HFFc6 (cell line): ENCODE data around the gene SULT2B1. TPM values are rescaled to one million over a fixed set of nuclear protein-coding genes. Genes with fewer than 3 reads are reported as not detected.

ENCODE experiments used
- DNase-seq: peaks from one replicate; pipeline ENCODE4 v3.0.0-alpha.2; 2018
- H3K27ac Mint-ChIP-seq: 2 replicates; pipeline ENCODE4 v1.8.0; 2020; ENCODE audit warnings: mild to moderate bottlenecking, mixed read lengths
- H3K27me3 Mint-ChIP-seq: 2 replicates; pipeline ENCODE4 v1.8.0; 2021; ENCODE audit warnings: mild to moderate bottlenecking, moderate library complexity, mixed read lengths; ENCODE audit not compliant: insufficient read depth
- H3K36me3 Mint-ChIP-seq: 2 replicates; pipeline ENCODE4 v1.8.0; 2021; ENCODE audit warnings: low read depth, mixed read lengths
- H3K4me1 Mint-ChIP-seq: 2 replicates; pipeline ENCODE4 v1.8.0; 2020; ENCODE audit warnings: low read depth, mixed read lengths
- H3K4me3 Mint-ChIP-seq: 2 replicates; pipeline ENCODE4 v1.8.0; 2020; ENCODE audit warnings: mild to moderate bottlenecking, moderate library complexity, mixed read lengths
- H3K9me3 Mint-ChIP-seq: 2 replicates; pipeline ENCODE4 v1.8.0; 2020; ENCODE audit warnings: mild to moderate bottlenecking, mixed read lengths
- CTCF ChIP-seq: fragments of 200-600 bp; sonication (generic); IDR thresholded peaks from 2 replicates; pipeline ENCODE4 v1.5.0; 2021; ENCODE audit warnings: antibody characterized with exemption, mild to moderate bottlenecking
- total RNA-seq, 6 experiments: library from RNA; stranded (reverse); fragmentation: NEBNext Ultra II Directional; extraction: Animal tissue kit (Norgen Biotek cat#: 25700); gene quantifications; 2 replicates in 1 of 6; 3 replicates in 5 of 6; pipeline ENCODE4 v1.2.3, GENCODE V29; 2021

SULT2B1 gene
- total RNA-seq, 6 experiments from 2014 or later: 0.33 TPM; not detected in 5

GRCh38 chr19:48645620-48646000, 93.6 kb downstream of the SULT2B1 start:
- peaks cover 22% of the 10 kb centered on the region for H3K27me3 Mint-ChIP-seq
- H3K4me3 Mint-ChIP-seq: peak overlapping the region; percentile 69
- H3K9me3 Mint-ChIP-seq: no peaks in the 10 kb centered on the region
- no peak for DNase-seq
- H3K27ac Mint-ChIP-seq: no peak overlapping the region; the same call in 1 of the 2 replicates
- TF ChIP-seq CTCF: no peak
- H3K4me1 Mint-ChIP-seq: peaks cover 21% of the 10 kb centered on the region
- no peaks in the 10 kb centered on the region for H3K36me3 Mint-ChIP-seq

- Mint-ChIP-seq H3K4me3 (peak within 1 kb of the TSS; percentile 69), H3K9me3 (no peaks in the 10 kb centered on the region), H3K27me3 (peaks cover 22% of the 10 kb centered on the region), H3K4me1 (peaks cover 21% of the 10 kb centered on the region), H3K36me3 (no peaks in the 10 kb centered on the region), H3K27ac (no peak within 1 kb of the TSS; the same call in 1 of the 2 replicates)
- DNase-seq: peak; percentile 45
- peak; percentile 85 for TF ChIP-seq CTCF
Observed at GRCh38 chr19:48646001-48646721, 94.2 kb downstream of the SULT2B1 start, which contains the start of gene CA11. Gene CA11 (minus strand): TSS chr19:48646187. CDS start chr19:48645632, 555 bp downstream.

- no peak for DNase-seq
Observed at GRCh38 chr19:48646722-48647216, 94.8 kb downstream of the SULT2B1 start.

GRCh38 chr19:48648134-48648533, 96.2 kb downstream of the SULT2B1 start:
- H3K27ac Mint-ChIP-seq: no peak overlapping the region
- TF ChIP-seq CTCF: no peak
- H3K4me3 Mint-ChIP-seq: no peak overlapping the region
- no peaks in the 10 kb centered on the region for H3K9me3 Mint-ChIP-seq
- H3K36me3 Mint-ChIP-seq: no peaks in the 10 kb centered on the region
- H3K27me3 Mint-ChIP-seq: peaks cover 12% of the 10 kb centered on the region
- no peak for DNase-seq
- peaks cover 21% of the 10 kb centered on the region for H3K4me1 Mint-ChIP-seq

More at GRCh38 chr19:48646722-48647216, 94.8 kb downstream of the SULT2B1 start:
- H3K4me3 Mint-ChIP-seq: peak overlapping the region; percentile 26; the same call in 1 of the 2 replicates
- peaks cover 19% of the 10 kb centered on the region for H3K27me3 Mint-ChIP-seq
- H3K9me3 Mint-ChIP-seq: no peaks in the 10 kb centered on the region
- H3K36me3 Mint-ChIP-seq: no peaks in the 10 kb centered on the region
- no peak overlapping the region for H3K27ac Mint-ChIP-seq
- no peak for TF ChIP-seq CTCF
- H3K4me1 Mint-ChIP-seq: peaks cover 21% of the 10 kb centered on the region

Other genes starting within 250 kb of the SULT2B1 start
- 100 to 1,000 TPM; 471 to 574 (median 525) TPM for gene EMP3, start 226.6 kb upstream of the SULT2B1 start, total RNA-seq
- 1 to 10 TPM; 5.9 to 9.7 (median 7.7) TPM for gene TMEM143, start 188.2 kb upstream of the SULT2B1 start, total RNA-seq
- not detected for gene SYNGR4, start 187.8 kb upstream of the SULT2B1 start, total RNA-seq
- gene KDELR1, start 160.6 kb upstream of the SULT2B1 start, total RNA-seq: 100 to 1,000 TPM; 354 to 455 (median 395) TPM
- gene GRIN2D, start 158.5 kb upstream of the SULT2B1 start, total RNA-seq: 1 to 10 TPM; 2.8 to 4.4 (median 3.1) TPM
- 10 to 100 TPM; 36.2 to 53.5 (median 41.7) TPM for gene GRWD1, start 106.2 kb upstream of the SULT2B1 start, total RNA-seq
- gene KCNJ14, start 96.6 kb upstream of the SULT2B1 start, total RNA-seq: under 1 TPM; 0.33 to 0.90 (median 0.51) TPM
- 10 to 100 TPM; 46.2 to 49.5 (median 47.1) TPM for gene CYTH2, start 82.8 kb upstream of the SULT2B1 start, total RNA-seq
- under 1 TPM; 0.21 to 0.88 (median 0.60) TPM for gene LMTK3, start 40.3 kb upstream of the SULT2B1 start, total RNA-seq
- gene SPACA4, start 54.6 kb downstream of the SULT2B1 start, total RNA-seq: not detected
- under 1 TPM; 0.23 to 0.99 (median 0.54) TPM for gene FAM83E, start 62.9 kb downstream of the SULT2B1 start, total RNA-seq
- 1,000 to 10,000 TPM; 1,359 to 1,448 (median 1,407) TPM for gene RPL18, start 67.0 kb downstream of the SULT2B1 start, total RNA-seq
- gene SPHK2, start 67.3 kb downstream of the SULT2B1 start, total RNA-seq: 10 to 100 TPM; 20.1 to 34.0 (median 23.4) TPM
- gene DBP, start 85.2 kb downstream of the SULT2B1 start, total RNA-seq: 1 to 10 TPM; 3.8 to 5.7 (median 4.4) TPM
- 1 to 10 TPM in 4 of 6 experiments, under 1 TPM in 2; 0.53 to 2.5 (median 1.4) TPM for gene CA11, start 94.0 kb downstream of the SULT2B1 start, total RNA-seq
- gene NTN5, start 120.8 kb downstream of the SULT2B1 start, total RNA-seq: under 1 TPM in 4 of 6 experiments, not detected in 2; 0.12 to 0.23 (median 0.18) TPM
- gene FUT2, start 143.8 kb downstream of the SULT2B1 start, total RNA-seq: not detected
- gene MAMSTR, start 167.6 kb downstream of the SULT2B1 start, total RNA-seq: 1 to 10 TPM; 2.7 to 4.5 (median 3.0) TPM
- under 1 TPM in 1 of 6 experiments, not detected in 5; 0.07 TPM for gene RASIP1, start 188.4 kb downstream of the SULT2B1 start, total RNA-seq
- gene IZUMO1, start 194.7 kb downstream of the SULT2B1 start, total RNA-seq: not detected
- under 1 TPM in 3 of 6 experiments, not detected in 3; 0.05 to 0.06 (median 0.05) TPM for gene FUT1, start 200.5 kb downstream of the SULT2B1 start, total RNA-seq
- not detected for gene FGF21, start 203.4 kb downstream of the SULT2B1 start, total RNA-seq